HG02763 (cell line): Measurements from ENCODE around the gene TMEM79.

Experiments used
- ATAC-seq: cut with Tn5 transposase; IDR thresholded peaks from one replicate; pipeline ENCODE4 v1.9.1; 2021; ENCODE audit warnings: mild to moderate bottlenecking, moderate library complexity; ENCODE audit not compliant: unreplicated experiment

TMEM79 gene, protein sequence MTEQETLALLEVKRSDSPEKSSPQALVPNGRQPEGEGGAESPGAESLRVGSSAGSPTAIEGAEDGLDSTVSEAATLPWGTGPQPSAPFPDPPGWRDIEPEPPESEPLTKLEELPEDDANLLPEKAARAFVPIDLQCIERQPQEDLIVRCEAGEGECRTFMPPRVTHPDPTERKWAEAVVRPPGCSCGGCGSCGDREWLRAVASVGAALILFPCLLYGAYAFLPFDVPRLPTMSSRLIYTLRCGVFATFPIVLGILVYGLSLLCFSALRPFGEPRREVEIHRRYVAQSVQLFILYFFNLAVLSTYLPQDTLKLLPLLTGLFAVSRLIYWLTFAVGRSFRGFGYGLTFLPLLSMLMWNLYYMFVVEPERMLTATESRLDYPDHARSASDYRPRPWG

DNA sequence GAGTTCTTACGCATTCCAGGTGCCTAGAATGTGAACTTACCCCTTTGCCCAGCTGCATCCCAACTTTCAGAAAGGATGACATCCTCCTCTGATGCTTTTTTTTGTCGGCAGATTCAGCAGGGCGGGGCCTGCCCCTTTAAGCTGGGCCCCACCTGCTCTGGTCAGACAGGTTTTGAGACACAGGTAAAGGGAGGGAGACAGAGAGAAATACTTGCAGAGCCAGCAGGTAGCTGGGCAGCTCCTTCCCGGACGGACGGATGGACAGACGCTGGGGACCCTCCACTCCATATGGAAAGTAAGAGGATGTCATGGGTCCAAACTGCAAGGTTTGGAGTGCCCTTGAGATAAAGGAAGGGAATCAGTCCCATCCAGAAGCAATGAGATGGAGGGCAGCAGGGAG lies at the start of gene TMEM79:
Gene TMEM79 (plus strand): TSS at position 214 of the 400 bp plus-strand sequence. CDS start 902 bp downstream, outside the sequence.
- ATAC-seq = no peak

DNA sequence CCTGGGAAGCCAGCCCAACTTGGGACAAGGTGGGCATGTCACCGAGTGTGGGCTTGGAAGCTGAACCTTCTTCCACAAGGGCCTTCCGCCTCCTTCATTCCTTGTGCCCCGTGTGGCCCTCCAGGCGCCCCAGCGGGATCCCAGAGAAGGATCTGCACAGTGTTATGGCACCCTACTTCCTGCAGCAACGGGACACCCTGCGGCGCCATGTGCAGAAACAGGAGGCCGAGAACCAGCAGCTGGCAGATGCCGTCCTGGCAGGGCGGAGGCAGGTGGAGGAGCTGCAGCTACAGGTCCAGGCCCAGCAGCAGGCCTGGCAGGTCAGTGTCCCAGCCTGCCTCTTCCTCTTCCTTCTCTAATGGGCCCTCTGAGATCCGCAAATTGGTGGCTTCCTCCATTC lies 48.0 kb upstream of the TMEM79 start:
- no peak for ATAC-seq

DNA sequence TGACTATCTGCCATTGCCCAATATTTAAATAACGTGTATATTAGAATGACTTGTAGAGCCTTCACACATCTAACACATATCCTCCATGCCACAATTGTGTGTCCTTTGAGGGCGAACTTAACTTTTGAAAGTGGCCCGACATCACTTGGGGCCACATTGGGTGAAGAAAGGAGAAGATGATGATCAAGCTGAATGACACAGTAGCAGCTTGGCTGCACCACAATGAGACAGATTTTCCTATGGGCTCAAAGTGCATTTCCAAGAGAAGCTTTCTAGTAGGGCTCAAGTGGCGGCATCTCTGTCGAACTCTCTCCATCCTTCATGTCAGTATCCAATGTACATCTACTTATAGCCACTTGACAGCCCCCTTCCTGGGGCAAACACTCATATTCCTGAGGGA lies 45.9 kb upstream of the TMEM79 start:
- no peak for ATAC-seq

DNA sequence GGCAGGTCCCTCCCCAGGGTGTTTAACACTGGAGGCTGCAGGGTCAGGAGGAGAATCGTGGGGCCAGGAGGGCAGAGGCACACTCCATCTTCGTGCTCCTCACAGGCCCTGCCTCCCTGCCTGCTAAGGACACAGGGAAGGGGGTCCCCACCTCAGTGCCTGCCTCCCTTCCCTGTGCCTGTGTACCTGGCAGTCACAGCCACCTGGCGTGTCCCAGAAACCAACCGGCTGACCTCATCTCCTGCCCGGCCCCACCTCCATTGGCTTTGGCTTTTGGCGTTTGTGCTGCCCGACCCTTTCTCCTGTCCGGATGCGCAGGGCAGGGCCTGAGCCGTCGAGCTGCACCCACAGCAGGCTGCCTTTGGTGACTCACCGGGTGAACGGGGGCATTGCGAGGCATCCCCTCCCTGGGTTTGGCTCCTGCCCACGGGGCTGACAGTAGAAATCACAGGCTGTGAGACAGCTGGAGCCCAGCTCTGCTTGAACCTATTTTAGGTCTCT lies 42.8 kb upstream of the TMEM79 start:
- no peak for ATAC-seq

GRCh38 chr1:156241926-156242325 lies 42.2 kb upstream of the TMEM79 start, which contains the start of gene BGLAP:
TSS of gene BGLAP (plus strand) at chr1:156242184. CDS start at chr1:156242232, 48 bp downstream.
- ATAC-seq = no peak

DNA sequence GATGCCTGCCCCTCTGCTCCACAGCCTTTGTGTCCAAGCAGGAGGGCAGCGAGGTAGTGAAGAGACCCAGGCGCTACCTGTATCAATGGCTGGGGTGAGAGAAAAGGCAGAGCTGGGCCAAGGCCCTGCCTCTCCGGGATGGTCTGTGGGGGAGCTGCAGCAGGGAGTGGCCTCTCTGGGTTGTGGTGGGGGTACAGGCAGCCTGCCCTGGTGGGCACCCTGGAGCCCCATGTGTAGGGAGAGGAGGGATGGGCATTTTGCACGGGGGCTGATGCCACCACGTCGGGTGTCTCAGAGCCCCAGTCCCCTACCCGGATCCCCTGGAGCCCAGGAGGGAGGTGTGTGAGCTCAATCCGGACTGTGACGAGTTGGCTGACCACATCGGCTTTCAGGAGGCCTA lies 41.4 kb upstream of the TMEM79 start:
- no peak for ATAC-seq

DNA sequence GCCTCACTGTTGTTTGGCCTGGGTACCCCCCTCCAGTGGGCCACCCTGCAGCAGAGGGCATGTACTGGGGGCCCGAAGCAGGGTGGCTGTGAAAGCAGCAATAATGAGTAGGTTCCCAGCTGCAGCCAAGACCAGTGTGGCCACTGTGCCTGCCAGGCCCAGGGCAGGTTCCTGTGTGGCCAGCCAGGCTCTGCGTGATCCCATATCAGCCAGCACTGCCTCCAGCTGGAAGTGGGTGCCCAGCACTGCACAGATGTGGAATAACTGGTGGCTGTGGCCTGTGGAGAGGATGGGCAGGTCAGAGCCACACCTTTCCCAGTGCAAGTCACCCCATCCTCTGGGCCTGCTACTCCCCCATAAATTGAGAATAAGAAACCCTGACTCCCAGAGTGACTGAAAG lies 40.0 kb upstream of the TMEM79 start:
- ATAC-seq = no peak

DNA sequence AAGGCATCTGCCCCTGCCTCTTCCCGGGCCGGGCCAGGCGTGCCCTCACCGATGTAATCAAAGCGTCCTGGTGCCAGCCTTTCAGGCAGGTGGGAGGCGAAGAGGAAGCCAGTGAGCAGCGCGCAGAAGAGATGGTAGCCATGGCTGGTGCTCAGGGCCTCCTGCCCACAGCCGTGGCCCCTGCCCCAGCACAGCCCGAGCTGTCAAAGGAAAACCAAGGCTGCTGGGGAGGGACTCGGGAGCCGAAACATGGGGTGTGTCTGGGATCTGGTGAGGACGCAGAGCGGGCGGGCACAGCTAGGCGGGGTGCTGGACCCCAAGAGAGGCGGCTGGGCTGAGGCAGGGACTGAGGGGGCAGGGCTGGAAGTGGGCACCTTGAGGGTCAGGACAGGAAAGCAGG lies 39.4 kb upstream of the TMEM79 start:
- no peak for ATAC-seq

DNA sequence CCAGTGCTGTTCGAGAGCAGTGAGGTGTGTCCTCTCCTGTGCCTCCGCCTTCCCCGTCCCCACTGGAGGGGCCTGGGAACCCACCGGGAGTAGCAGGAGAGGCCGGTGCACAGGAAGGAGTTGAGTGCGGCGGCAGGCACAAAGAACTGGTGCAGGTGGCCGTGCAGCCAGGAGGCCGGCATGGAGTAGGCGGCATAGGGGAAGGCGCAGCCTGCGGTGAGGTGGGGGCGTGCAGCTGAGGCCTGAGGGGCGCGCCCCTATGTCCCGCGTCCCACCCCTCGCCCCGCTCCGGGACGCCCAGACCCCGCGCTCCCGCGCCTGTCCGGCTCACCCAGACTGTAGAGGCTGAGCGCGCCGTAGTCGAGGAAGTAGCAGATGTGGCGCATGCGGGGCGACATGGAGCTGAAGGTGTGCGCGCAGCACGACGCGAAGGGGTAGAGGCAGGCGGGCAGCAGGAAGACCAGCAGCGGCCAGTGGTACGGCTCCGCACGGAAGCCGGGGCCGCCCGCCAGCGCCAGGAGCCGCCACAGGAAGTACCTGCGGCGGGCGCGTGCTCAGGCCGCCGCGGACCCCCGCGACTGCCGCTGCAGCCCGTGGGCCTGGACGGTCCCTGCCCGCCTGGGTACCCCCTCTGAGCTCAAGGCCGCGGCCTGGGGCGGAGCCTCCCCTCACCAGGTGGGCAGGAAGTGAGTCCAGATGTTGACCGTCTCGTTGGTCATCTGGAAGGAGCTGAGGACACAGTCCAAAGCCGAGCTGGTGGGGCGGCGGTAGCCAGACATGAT lies 38.5 kb upstream of the TMEM79 start:
- ATAC-seq = no peak

- ATAC-seq = no peak
Observed at GRCh38 chr1:156246241-156246780, 37.8 kb upstream of the TMEM79 start.

DNA sequence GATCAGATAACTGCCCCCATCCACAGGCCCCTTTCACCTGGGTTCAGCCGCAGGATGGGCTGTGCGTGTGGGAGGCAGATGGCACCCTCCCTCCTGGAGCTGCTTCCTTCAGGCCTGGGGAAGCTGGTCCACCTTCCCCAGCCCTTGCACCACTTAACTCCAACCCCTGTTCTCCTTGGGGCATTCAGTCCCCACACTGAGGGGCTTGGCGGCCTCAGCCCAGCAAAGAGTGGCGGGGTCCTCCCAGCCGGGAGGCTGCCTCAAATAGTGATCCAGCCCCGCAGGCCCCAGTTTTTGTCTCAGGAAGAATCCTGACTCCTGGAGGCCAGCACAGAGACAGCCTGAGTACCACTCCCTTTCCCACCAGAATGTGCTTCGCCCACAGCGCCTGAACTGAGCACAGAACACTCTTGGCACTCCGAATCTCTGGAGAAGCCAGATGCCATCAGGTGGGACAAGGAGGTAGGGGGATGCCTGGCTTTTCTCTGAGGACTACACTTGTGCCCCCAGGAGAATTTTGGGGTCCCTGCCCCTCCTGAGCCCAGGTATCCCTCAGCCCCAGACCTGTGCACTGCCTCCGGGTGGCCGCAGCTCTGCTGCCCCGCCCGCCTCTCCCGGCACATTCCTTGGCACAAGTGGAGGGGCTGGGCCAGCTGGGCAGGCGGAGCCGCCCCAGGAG lies 37.2 kb upstream of the TMEM79 start:
- no peak for ATAC-seq

- ATAC-seq = no peak
Observed at GRCh38 chr1:156247460-156248322, 36.4 kb upstream of the TMEM79 start, which contains the start of gene PAQR6. TSS of gene PAQR6 (minus strand) at chr1:156248056. CDS start at chr1:156246731, 1,325 bp downstream.

GRCh38 chr1:156248323-156248683 lies 35.8 kb upstream of the TMEM79 start:
- ATAC-seq = no peak

DNA sequence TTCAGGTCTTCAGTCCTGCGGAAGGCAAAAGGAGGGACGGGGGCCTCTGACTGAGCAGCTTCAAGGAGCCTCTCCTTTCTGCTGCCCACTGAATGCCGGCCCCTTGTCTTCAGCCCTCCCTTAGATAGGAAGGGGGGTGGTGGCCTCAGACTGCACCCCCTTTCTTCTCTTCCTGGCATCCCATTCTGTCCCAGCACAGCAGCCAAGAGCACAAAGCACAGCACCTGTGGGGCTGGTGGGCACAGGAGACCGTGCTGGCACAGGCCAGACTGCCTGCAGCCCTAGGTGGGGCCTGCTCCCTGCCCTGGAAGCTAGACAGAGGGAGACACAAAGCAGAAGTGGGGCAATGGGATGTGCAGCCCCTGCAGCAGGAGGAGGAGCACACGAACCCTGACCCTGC lies 34.5 kb upstream of the TMEM79 start:
- no peak for ATAC-seq

DNA sequence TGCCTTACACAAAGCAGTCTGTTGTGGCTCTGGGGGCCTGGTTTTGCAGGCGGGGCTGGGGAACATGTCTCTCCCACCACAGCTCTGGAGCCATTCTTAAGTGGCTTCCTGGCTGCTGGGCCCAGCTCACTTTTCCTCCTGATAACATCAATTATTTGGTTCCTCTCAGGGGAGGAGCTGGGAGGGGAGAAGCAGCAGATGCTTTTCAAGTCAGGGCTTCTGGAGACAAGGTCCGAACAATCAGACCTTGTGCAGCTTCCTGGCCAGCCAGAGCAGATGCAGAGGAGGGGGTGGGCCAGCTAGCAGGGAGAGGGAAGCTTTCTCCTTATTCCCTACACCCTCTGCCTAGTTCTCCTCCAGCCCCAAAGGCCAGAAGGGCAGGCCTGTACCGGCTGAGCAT lies 32.6 kb upstream of the TMEM79 start:
- ATAC-seq = no peak

GRCh38 chr1:156253634-156254033 lies 30.5 kb upstream of the TMEM79 start:
- no peak for ATAC-seq

DNA sequence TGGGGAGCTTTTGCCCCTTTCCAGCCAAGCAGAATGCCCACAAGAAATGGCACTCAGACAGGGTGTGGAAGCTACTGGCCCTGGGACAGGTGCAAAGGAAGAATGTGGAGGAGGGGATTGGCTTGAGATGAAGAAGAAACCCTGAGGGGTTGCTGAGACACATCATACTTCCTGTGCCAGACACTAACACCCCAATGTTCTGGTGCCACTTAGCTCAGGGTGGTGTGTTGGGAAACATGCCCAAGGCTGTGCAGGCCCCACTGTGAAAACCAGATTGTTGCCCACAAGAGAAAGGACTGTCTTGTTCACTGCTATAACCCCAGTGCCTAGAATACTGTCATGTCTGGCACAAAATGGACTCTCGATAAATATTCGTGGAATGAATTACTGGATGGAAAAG lies 26.4 kb upstream of the TMEM79 start:
- ATAC-seq = no peak

DNA sequence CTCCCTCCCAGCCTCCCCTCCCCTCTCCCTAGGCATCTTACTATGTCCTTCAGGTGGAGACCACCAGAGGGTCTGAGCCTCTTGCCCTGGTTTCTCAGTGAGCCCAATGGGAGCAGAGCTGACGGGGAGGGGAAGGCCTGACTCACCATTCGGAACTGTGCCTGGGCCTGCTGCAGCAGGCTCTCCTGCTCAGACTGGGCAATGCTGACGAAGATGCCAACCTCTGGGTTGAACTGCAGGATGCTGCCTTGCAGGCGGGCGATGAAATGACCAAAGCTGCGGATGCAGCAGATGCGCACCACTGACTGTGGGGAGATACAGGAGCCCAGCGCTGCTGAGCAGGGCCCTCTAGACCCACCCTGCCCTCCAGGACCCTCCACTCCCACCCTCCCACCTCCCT lies 25.3 kb upstream of the TMEM79 start:
- no peak for ATAC-seq

- ATAC-seq = no peak
Observed at GRCh38 chr1:156259805-156260204, 24.3 kb upstream of the TMEM79 start.

DNA sequence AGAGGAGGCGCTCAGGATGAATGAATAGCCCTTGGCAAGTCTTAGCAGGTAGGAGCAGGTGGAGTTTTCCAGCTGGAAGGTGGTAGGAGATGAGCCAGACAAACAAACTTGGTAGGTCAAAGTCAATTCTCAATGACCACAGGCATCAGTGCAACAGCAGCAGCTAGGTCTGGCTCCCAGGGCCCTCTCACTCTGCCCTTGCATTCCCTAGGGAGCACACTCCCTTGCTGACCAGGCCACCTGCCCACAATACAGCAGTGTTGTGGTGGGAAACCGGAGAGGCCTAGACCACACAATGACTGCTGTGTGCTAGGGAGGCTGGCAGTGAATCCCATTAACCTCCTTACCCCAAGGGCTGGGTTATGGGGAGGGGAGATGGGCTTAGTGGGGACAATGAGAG lies 23.2 kb upstream of the TMEM79 start:
- no peak for ATAC-seq
